GM12892 (cell line): ENCODE measurements around the gene TBC1D22A.

Source experiments
- POLR2A ChIP-seq: IDR thresholded peaks from 2 replicates; pipeline ENCODE4 v1.6.1; 2011; ENCODE audit warnings: low read depth, low read length, control low read depth
- POLR2AphosphoS5 ChIP-seq: IDR thresholded peaks from 2 replicates; pipeline ENCODE4 v1.6.1; 2011; ENCODE audit warnings: low read depth, low read length, control low read depth
- TAF1 ChIP-seq: IDR thresholded peaks from 2 replicates; pipeline ENCODE4 v1.6.1; 2011; ENCODE audit warnings: low read depth, mild to moderate bottlenecking, control low read depth, low read length, borderline replicate concordance

GRCh38 chr22:46849101-46849500 lies 86.7 kb downstream of the TBC1D22A start:
- TF ChIP-seq POLR2AphosphoS5 (no peak), POLR2A (no peak), TAF1 (no peak)
